GM23338 (cell line): ENCODE data around the gene CDK5. TPM values are rescaled to one million over a fixed set of nuclear protein-coding genes. Genes with fewer than 3 reads are reported as not detected.

Source experiments
- ATAC-seq: fragments of 200-7000 bp; cut with Tn5 transposase; 3 replicates; pipeline ENCODE4 v1.9.1; 2020
- DNase-seq: peaks from one replicate; pipeline ENCODE4 v3.0.0-alpha.2; 2015; ENCODE audit warnings: low spot score
- H2AFZ ChIP-seq: fragments of 200-600 bp; sonication (generic); 2 replicates; pipeline ENCODE4 v1.8.0; 2016; ENCODE audit warnings: antibody characterized with exemption, mild to moderate bottlenecking, moderate library complexity
- H3F3A ChIP-seq: fragments of 200-600 bp; sonication (generic); replicated peaks from 2 replicates; pipeline ENCODE4 v1.8.0; 2017; ENCODE audit warnings: antibody characterized with exemption, mixed run types, low read depth
- H3K27ac ChIP-seq: fragments of 200-600 bp; sonication (generic); 2 replicates; pipeline ENCODE4 v1.6.1; 2016; ENCODE audit warnings: low read depth
- H3K27me3 ChIP-seq: fragments of 200-600 bp; sonication (generic); 2 replicates; pipeline ENCODE4 v1.8.0; 2016; ENCODE audit warnings: mild to moderate bottlenecking, mixed run types, moderate library complexity; ENCODE audit not compliant: insufficient read depth
- H3K36me3 ChIP-seq: fragments of 200-600 bp; sonication (generic); 2 replicates; pipeline ENCODE4 v1.8.0; 2016; ENCODE audit warnings: mild to moderate bottlenecking; ENCODE audit not compliant: insufficient read depth
- H3K4me1 ChIP-seq: fragments of 200-600 bp; sonication (generic); 2 replicates; pipeline ENCODE4 v1.8.0; 2016; ENCODE audit warnings: mild to moderate bottlenecking, moderate library complexity; ENCODE audit not compliant: insufficient read depth
- H3K4me2 ChIP-seq: fragments of 200-600 bp; sonication (generic); 2 replicates; pipeline ENCODE4 v1.7.1; 2017; ENCODE audit warnings: mixed run types
- H3K4me3 ChIP-seq: fragments of 200-600 bp; sonication (generic); 2 replicates; pipeline ENCODE4 v1.6.1; 2016; ENCODE audit warnings: mixed run types
- H3K79me2 ChIP-seq: fragments of 200-600 bp; sonication (generic); replicated peaks from 2 replicates; pipeline ENCODE4 v1.8.0; 2017; ENCODE audit warnings: mild to moderate bottlenecking; ENCODE audit not compliant: insufficient read depth
- H3K9me2 ChIP-seq: fragments of 200-600 bp; sonication (generic); 2 replicates; pipeline ENCODE4 v1.8.0; 2017; ENCODE audit not compliant: insufficient read depth
- H4K20me1 ChIP-seq: fragments of 200-600 bp; sonication (generic); replicated peaks from 2 replicates; pipeline ENCODE4 v1.8.0; 2017; ENCODE audit warnings: mild to moderate bottlenecking; ENCODE audit not compliant: insufficient read depth
- H3K27ac Mint-ChIP-seq: 2 replicates; pipeline ENCODE4 v1.8.0; 2020; ENCODE audit warnings: inconsistent platforms, mild to moderate bottlenecking, moderate library complexity, mixed read lengths
- H3K27me3 Mint-ChIP-seq: 3 replicates; pipeline ENCODE4 v1.8.0; 2022; ENCODE audit warnings: low read depth, mild to moderate bottlenecking, moderate library complexity, mixed read lengths, inconsistent platforms; ENCODE audit not compliant: insufficient read depth, poor library complexity
- H3K36me3 Mint-ChIP-seq: 3 replicates; pipeline ENCODE4 v1.8.0; 2021; ENCODE audit warnings: low read depth, mild to moderate bottlenecking, inconsistent platforms, moderate library complexity, mixed read lengths
- H3K4me1 Mint-ChIP-seq: 3 replicates; pipeline ENCODE4 v1.8.0; 2020; ENCODE audit warnings: mild to moderate bottlenecking, inconsistent platforms, mixed read lengths
- H3K4me3 Mint-ChIP-seq: 3 replicates; pipeline ENCODE4 v1.8.0; 2021; ENCODE audit warnings: moderate library complexity, mild to moderate bottlenecking, inconsistent platforms, mixed read lengths
- H3K9me3 Mint-ChIP-seq: 3 replicates; pipeline ENCODE4 v1.8.0; 2020; ENCODE audit warnings: moderate library complexity, mild to moderate bottlenecking, inconsistent platforms, mixed read lengths
- EZH2phosphoT487 ChIP-seq: fragments of 200-600 bp; sonication (generic); IDR thresholded peaks from one replicate; pipeline ENCODE4 v1.8.1; 2018; ENCODE audit warnings: antibody characterized with exemption; ENCODE audit not compliant: unreplicated experiment
- JUNB ChIP-seq: IDR thresholded peaks from one replicate; pipeline ENCODE4 v1.6.1; 2016; ENCODE audit warnings: antibody characterized with exemption; ENCODE audit not compliant: unreplicated experiment
- NANOG ChIP-seq: IDR thresholded peaks from 2 replicates; pipeline ENCODE4 v1.6.1; 2016; ENCODE audit warnings: antibody characterized with exemption, borderline replicate concordance
- POLR2AphosphoS5 ChIP-seq: IDR thresholded peaks from 2 replicates; pipeline ENCODE4 v1.6.1; 2016; ENCODE audit warnings: antibody characterized with exemption, low read depth
- polyA plus RNA-seq: library from polyadenylated mRNA; unstranded; fragments of >200 nt; fragmentation: Nextera tagmentation; extraction: Ambion mirVana; gene quantifications from 2 replicates; pipeline ENCODE4 v1.2.1, GENCODE V29; 2016
- total RNA-seq: library from RNA; depleted of rRNA; stranded (reverse); fragments of >200 nt; shearing (Covaris generic); gene quantifications from 2 replicates; pipeline ENCODE4 v1.2.3, GENCODE V29; 2014
- TF ChIP-seq, protein P1 (sequence below): fragments of 250-450 bp; sonication (Bioruptor Pico); IDR thresholded peaks from 2 replicates; pipeline ENCODE4 v1.5.0; 2020; ENCODE audit warnings: mild to moderate bottlenecking, moderate library complexity
- TF ChIP-seq, protein P2 (sequence below), 2 experiments: fragments of 200-600 bp in 1 of 2; sonication (generic) in 1 of 2; conservative IDR thresholded peaks; 2 replicates each; pipeline versions ENCODE4 v1.5.1 to v1.6.1; 2016 to 2017; ENCODE audit warnings: antibody characterized with exemption in 2 of 2, low read depth in 2 of 2, mild to moderate bottlenecking in 2 of 2, moderate library complexity in 1 of 2

Gene CDK5
- total and polyA plus RNA-seq, 2 experiments from 2014 or later = 19.8 to 27.1 TPM

DNA sequence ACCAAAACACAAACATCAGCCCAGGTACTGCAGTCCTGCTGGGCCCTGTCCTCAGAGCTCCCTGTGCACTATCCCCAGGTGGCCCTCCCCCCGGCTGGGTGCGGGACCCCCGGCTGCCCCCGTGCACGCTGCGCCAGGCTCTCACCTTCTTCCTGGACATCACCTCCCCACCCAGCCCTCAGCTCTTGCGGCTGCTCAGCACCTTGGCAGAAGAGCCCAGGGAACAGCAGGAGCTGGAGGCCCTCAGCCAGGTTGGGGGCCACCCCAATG lies 47.7 kb downstream of the CDK5 start (continued):
- TF ChIP-seq, protein P1, sequence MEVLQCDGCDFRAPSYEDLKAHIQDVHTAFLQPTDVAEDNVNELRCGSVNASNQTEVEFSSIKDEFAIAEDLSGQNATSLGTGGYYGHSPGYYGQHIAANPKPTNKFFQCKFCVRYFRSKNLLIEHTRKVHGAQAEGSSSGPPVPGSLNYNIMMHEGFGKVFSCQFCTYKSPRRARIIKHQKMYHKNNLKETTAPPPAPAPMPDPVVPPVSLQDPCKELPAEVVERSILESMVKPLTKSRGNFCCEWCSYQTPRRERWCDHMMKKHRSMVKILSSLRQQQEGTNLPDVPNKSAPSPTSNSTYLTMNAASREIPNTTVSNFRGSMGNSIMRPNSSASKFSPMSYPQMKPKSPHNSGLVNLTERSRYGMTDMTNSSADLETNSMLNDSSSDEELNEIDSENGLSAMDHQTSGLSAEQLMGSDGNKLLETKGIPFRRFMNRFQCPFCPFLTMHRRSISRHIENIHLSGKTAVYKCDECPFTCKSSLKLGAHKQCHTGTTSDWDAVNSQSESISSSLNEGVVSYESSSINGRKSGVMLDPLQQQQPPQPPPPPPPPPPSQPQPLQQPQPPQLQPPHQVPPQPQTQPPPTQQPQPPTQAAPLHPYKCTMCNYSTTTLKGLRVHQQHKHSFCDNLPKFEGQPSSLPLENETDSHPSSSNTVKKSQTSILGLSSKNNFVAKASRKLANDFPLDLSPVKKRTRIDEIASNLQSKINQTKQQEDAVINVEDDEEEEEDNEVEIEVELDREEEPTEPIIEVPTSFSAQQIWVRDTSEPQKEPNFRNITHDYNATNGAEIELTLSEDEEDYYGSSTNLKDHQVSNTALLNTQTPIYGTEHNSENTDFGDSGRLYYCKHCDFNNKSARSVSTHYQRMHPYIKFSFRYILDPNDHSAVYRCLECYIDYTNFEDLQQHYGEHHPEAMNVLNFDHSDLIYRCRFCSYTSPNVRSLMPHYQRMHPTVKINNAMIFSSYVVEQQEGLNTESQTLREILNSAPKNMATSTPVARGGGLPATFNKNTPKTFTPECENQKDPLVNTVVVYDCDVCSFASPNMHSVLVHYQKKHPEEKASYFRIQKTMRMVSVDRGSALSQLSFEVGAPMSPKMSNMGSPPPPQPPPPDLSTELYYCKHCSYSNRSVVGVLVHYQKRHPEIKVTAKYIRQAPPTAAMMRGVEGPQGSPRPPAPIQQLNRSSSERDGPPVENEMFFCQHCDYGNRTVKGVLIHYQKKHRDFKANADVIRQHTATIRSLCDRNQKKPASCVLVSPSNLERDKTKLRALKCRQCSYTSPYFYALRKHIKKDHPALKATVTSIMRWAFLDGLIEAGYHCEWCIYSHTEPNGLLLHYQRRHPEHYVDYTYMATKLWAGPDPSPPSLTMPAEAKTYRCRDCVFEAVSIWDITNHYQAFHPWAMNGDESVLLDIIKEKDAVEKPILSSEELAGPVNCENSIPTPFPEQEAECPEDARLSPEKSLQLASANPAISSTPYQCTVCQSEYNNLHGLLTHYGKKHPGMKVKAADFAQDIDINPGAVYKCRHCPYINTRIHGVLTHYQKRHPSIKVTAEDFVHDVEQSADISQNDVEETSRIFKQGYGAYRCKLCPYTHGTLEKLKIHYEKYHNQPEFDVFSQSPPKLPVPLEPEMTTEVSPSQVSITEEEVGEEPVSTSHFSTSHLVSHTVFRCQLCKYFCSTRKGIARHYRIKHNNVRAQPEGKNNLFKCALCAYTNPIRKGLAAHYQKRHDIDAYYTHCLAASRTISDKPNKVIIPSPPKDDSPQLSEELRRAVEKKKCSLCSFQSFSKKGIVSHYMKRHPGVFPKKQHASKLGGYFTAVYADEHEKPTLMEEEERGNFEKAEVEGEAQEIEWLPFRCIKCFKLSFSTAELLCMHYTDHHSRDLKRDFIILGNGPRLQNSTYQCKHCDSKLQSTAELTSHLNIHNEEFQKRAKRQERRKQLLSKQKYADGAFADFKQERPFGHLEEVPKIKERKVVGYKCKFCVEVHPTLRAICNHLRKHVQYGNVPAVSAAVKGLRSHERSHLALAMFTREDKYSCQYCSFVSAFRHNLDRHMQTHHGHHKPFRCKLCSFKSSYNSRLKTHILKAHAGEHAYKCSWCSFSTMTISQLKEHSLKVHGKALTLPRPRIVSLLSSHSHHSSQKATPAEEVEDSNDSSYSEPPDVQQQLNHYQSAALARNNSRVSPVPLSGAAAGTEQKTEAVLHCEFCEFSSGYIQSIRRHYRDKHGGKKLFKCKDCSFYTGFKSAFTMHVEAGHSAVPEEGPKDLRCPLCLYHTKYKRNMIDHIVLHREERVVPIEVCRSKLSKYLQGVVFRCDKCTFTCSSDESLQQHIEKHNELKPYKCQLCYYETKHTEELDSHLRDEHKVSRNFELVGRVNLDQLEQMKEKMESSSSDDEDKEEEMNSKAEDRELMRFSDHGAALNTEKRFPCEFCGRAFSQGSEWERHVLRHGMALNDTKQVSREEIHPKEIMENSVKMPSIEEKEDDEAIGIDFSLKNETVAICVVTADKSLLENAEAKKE (CRISPR knock-in tag) = no peak
- TF ChIP-seq EZH2phosphoT487 (no peak), POLR2AphosphoS5 (no peak), NANOG (no peak), JUNB (no peak)

DNA sequence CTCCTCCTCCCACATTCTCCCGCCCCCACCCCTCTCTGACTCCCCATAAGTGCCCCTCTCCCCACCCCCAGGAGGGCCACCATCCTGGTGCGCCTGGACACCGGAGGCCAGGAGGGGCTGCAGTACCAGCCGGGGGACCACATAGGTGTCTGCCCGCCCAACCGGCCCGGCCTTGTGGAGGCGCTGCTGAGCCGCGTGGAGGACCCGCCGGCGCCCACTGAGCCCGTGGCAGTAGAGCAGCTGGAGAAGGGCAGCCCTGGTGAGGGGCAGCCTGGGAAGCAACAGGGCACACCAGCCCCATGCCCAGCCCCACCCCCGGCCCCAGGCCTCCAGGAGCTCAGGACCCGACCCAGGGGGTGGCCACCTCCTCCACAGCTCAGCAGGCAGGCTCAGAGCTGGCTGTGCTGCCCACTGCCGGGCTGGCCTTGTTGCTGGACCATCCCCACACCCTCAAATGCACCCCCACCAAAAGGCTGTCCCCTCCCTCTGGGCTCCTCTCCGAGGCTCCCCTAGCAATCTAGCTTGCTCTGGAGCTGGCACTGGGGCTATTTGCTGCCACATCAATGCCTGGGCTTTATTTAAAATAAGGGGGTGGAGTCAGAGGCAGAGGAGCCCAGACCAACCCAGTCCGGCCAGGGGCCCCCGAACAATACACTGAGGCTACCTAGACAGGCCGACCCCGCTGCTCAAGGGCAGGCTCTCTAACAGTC lies 48.2 kb downstream of the CDK5 start:
- H2AFZ ChIP-seq = 0 out of 2 replicates have a peak overlapping the region, but pooled peaks have one; percentile 23
- no peaks in the 10 kb centered on the region for H3K9me3 Mint-ChIP-seq
- peaks cover 12% of the 10 kb centered on the region for H3K27me3 ChIP-seq
- peaks cover 39% of the 10 kb centered on the region for H3K4me1 Mint-ChIP-seq
- H3K4me3 ChIP-seq = peak overlapping the region; percentile 23; the same call in 1 of the 2 replicates
- H3K4me2 ChIP-seq = peak overlapping the region; percentile 55
- peaks cover 3% of the 10 kb centered on the region; the same call in 1 of the 3 replicates for H3K36me3 Mint-ChIP-seq
- no peaks in the 10 kb centered on the region for H3K79me2 ChIP-seq
- no peak overlapping the region for H3K4me3 Mint-ChIP-seq
- H3F3A ChIP-seq = 0 out of 2 replicates have a peak, but pooled peaks cover 8% of the 10 kb centered on the region
- no peak overlapping the region for H3K27ac ChIP-seq
- H3K9me2 ChIP-seq = no peaks in the 10 kb centered on the region
- peaks cover 21% of the 10 kb centered on the region for H3K27me3 Mint-ChIP-seq
- no peak overlapping the region for H3K27ac Mint-ChIP-seq
- peak; percentile 62 for DNase-seq
- H3K4me1 ChIP-seq = peaks cover 24% of the 10 kb centered on the region
- peak; percentile 11 for ATAC-seq
- no peaks in the 10 kb centered on the region for H3K36me3 ChIP-seq
- H4K20me1 ChIP-seq = no peaks in the 10 kb centered on the region
- TF ChIP-seq, protein P1 (CRISPR knock-in tag) = no peak
- TF ChIP-seq, protein P2, sequence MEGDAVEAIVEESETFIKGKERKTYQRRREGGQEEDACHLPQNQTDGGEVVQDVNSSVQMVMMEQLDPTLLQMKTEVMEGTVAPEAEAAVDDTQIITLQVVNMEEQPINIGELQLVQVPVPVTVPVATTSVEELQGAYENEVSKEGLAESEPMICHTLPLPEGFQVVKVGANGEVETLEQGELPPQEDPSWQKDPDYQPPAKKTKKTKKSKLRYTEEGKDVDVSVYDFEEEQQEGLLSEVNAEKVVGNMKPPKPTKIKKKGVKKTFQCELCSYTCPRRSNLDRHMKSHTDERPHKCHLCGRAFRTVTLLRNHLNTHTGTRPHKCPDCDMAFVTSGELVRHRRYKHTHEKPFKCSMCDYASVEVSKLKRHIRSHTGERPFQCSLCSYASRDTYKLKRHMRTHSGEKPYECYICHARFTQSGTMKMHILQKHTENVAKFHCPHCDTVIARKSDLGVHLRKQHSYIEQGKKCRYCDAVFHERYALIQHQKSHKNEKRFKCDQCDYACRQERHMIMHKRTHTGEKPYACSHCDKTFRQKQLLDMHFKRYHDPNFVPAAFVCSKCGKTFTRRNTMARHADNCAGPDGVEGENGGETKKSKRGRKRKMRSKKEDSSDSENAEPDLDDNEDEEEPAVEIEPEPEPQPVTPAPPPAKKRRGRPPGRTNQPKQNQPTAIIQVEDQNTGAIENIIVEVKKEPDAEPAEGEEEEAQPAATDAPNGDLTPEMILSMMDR (conservative IDR thresholded peaks at IDR 0.05; ENCODE audit: low read depth in 2 of 2) = peak in 1 of 2 experiments; percentile 69; a peak in 3 of 4 replicates
